ENCODE measurements around the gene ZNF662.

GRCh38 chr3:42914771-42915515, 9.0 kb downstream of the ZNF662 start:
- no peak for TF ChIP-seq POLR2A (IDR thresholded peaks at IDR 0.05)
- TF ChIP-seq CTCF (IDR thresholded peaks at IDR 0.05): no peak

Data from esophagus squamous epithelium (tissue), 4 donors.